GOT3 (cell line): Measurements from ENCODE around the gene SCAF8.
"Not testable (repeated sequence)": the region's sequence is repeated elsewhere in the genome, so short reads cannot be mapped to it uniquely, and the experiment has no call there.

Experiments
- DNase-seq: peaks from one replicate; lab custom pipeline; 2025; ENCODE audit warnings: mixed read lengths; lab: John Stamatoyannopoulos, UW

SCAF8 gene

GRCh38 chr6:154733626-154734382, 588 bp downstream of the SCAF8 start:
- DNase-seq = peak; percentile 83

- DNase-seq = no peak
These were observed 3.5 kb downstream of the SCAF8 start for GRCh38 chr6:154736618-154737259.

- DNase-seq = no peak
These were observed 4.2 kb downstream of the SCAF8 start for GRCh38 chr6:154737424-154737823.

- DNase-seq = no peak
These were observed 5.3 kb downstream of the SCAF8 start for GRCh38 chr6:154738551-154738961.

GRCh38 chr6:154740658-154741057, 7.4 kb downstream of the SCAF8 start:
- no peak for DNase-seq

GRCh38 chr6:154742891-154743290, 9.7 kb downstream of the SCAF8 start:
- no peak for DNase-seq

- not testable (repeated sequence) for DNase-seq
These were observed 11.0 kb downstream of the SCAF8 start for GRCh38 chr6:154744029-154744745.

GRCh38 chr6:154745243-154745642, 12.0 kb downstream of the SCAF8 start:
- no peak for DNase-seq

- DNase-seq = no peak
These were observed 16.1 kb downstream of the SCAF8 start for GRCh38 chr6:154749341-154749740.

GRCh38 chr6:154751011-154751800, 18.0 kb downstream of the SCAF8 start:
- DNase-seq = no peak

- DNase-seq = no peak
These were observed 18.8 kb downstream of the SCAF8 start for GRCh38 chr6:154752022-154752421.

GRCh38 chr6:154754152-154754551, 20.9 kb downstream of the SCAF8 start:
- DNase-seq = no peak

- DNase-seq = no peak
These were observed 24.3 kb downstream of the SCAF8 start for GRCh38 chr6:154757352-154758050.

- DNase-seq = no peak
These were observed 24.9 kb downstream of the SCAF8 start for GRCh38 chr6:154758125-154758524.

GRCh38 chr6:154763650-154764049, 30.4 kb downstream of the SCAF8 start:
- DNase-seq = no peak

GRCh38 chr6:154765273-154765672, 32.1 kb downstream of the SCAF8 start:
- no peak for DNase-seq

GRCh38 chr6:154766288-154766687, 33.1 kb downstream of the SCAF8 start:
- no peak for DNase-seq

GRCh38 chr6:154767003-154767723, 33.9 kb downstream of the SCAF8 start:
- DNase-seq = no peak

GRCh38 chr6:154768280-154768679, 35.1 kb downstream of the SCAF8 start:
- DNase-seq = no peak

GRCh38 chr6:154773610-154774089, 40.4 kb downstream of the SCAF8 start:
- no peak for DNase-seq

- not testable (repeated sequence) for DNase-seq
These were observed 45.9 kb downstream of the SCAF8 start for GRCh38 chr6:154779157-154779556.
